T-helper 9 cell (primary cell): Measurements from ENCODE around the gene RGR.
A peak's percentile ranks its signal among the peaks of the same experiment; 100 is the strongest.

Experiments used
- DNase-seq: peaks from one replicate; pipeline ENCODE4 v3.0.0-alpha.2; 2020

RGR gene

DNA sequence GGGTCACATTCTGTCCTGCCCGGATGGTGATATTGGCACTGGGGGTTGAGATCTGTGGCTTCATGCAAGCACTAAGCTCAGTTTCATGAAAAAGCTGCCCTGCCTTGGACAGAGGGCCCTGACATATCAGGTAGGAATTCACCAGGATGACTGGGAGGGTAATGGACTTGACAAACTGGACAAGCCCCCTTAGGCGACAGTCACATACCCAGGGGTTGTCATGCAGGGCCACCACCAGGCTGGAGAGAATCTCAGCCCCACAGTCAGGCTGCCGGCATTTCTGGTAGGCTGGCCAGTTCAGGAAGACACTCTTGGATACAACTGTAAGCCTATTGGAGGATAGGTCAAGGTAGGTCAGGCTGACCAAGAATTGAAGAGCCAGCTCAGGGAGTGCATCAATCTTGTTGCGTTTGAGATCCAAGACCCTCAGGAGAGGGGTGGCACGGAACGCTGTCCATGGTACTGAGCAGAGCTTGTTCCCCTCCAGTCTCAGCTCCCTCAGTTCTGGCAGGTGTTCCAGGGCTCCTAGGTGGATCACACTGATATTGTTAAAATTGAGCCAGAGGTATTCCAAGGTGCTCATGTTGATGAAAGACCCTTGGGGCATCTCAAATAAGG, 20.3 kb upstream of the RGR start:
- no peak for DNase-seq

DNA sequence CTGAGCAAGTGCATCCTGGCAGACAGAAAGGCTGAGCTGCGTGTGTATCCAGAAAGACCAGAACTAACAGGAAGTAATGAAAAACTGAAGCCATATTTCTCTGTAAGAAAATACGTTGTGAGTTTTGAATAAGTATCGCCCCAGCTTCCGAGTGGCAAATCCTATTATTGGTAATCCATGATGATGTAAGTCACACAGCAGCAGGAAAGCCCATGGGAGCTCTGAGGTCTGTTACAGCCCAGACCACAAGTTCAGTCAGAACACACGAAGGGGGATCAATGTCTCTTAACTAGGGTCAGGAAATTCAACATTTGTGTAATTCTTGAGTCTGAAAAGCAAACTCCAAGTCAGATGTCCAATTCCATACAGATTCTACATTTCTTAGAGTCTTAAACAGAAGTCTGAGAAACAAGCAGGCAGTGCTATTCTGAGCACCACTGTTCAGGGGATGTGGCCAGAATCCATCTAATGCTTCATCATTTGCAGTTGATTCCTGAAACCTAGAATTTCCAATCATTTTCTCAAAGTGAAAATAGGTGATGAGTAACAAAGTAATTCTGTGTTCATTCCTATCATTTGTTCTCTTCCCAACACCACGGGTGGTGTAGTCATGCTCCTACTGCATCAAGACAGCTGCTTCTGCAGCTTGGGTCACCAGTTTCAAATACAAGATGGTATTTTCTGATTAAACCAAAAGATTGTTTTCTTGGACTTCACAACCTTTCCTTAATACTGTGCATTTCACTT, 19.3 kb upstream of the RGR start, which contains the start of gene LRIT2:
TSS of gene LRIT2 (minus strand) at position 118 of the 747 bp plus-strand sequence. CDS start at position 94, 24 bp downstream.
- DNase-seq: no peak

DNA sequence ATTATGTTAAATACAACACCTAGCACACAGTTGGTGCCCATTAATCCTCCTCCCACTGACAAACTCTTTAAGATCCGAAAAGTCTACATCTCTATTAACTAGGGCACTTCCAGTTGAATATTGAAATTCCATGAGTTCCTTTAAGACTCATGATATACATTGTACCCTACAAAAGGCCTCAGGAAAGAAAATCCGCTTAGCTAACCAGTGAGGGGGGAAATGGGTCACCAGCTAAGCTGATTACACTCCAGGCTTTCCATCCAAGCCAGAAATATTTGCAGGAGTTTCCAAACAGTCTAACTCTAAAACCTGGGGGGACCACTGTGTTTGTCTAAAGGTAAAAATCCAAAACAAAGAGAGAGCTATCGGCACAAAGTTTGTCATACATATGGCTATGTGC, 18.2 kb upstream of the RGR start:
- no peak for DNase-seq

DNA sequence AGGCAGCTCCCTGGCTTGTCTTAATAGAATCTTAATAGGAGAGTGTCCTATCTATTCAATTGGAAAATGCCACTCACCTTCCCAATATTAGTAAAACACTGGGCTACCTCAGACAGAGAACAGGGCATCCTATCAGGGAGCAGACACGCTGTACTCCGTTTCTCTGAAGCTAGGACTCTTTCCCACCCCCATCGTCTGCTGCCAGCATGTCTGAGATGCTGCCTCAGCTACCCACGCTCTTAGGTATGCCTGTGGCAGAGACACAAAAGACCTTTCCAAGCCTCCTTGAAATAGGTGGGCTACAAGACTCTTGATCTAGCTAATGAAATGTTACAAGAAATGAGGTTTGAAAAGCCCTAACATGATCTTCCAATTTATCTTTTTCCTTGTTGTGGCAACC, 17.0 kb upstream of the RGR start:
- no peak for DNase-seq

DNA sequence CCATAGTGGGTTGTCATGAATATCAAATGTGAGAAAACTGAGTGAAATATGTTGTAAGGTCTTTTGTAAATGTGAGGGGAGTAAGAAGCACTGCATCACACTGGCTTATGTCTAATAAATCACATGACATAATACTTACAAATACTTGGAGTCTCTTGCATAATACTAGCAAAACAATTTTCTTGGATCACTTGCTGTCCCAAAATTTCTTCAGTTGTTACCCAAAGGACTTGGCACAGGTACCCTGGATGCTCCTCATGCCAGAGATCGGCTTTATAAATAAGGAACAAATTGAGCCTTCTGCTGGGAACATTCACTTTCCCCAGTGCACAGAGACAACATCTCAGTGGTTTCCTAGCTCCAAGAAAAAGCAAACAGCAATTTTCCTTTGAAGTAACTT, 14.5 kb upstream of the RGR start:
- no peak for DNase-seq

DNA sequence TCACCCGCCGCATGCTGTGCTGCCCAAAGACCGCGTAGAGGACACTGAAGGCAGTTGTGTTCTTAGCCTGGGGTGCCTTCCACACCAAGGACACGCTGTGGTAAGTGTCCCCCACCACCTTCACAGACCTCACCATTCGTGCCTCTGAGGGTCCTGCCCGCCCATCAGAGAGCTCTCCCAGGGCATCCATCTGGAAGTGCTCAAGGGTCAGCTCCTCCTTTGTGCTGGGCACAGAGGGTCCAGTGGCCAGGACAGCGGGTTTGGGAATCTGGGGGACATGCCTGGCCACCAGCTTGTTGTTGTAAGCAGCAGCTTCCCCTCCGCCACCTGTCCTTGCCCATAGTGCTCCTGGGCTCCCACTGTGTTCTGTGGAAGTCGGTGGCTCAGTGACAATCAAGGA, 12.5 kb upstream of the RGR start:
- no peak for DNase-seq

DNA sequence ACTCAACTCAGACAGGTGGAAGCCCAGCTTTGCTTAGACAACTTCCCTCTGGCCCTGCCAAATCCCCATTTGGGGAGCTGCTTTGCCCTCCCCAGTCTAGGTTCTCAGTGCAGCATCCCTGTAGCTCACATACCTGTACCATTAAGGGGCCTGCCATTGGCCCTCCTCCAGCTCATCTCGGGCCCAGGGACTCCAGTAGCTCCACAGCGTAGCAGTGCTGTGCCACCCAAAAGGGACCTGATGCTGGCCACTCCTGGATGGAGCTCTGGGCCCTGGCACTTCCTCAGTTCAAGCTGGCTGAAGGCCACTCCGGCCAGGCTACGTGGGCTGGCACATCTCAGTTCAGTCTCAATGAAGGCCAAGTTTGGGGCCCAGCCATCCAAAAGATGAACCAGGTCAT, 10.9 kb upstream of the RGR start:
- no peak for DNase-seq

DNA sequence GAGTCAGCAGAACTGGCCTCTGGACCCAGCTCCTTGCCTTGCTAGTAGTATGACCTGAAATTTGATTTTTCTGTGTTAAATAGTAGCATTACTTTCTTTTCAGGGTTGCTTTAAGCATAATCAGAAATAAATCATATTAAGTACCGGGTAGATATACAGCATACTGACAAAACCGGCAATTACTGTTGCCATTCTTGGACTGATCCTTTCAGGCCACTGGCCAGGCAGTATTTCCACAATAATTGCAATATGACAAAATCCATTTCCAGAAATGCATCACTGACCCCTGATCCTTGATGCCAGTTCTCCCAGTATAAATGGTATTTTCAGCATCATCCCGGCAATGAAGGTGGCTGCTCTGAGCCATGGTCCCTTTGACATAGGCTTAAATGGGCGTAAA, 10.4 kb upstream of the RGR start:
- no peak for DNase-seq

DNA sequence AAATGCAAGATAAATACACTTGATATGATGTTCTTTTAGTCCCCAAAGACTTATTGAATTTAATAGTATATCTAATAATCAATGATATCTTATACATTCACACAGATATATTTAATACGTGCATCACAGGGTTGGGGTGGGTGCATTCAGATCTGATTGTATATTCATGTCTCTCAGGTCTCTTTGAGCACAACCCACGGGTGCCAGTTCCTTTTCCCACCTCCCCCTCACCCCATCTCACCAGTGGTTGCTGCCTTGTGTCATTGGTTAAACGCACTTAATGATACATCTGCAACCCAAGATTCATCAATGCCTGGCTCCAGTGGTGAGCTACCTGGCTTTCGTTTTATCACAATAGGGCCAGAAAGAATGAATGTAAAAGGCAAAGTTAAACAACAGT, 9.8 kb upstream of the RGR start:
- DNase-seq: no peak

DNA sequence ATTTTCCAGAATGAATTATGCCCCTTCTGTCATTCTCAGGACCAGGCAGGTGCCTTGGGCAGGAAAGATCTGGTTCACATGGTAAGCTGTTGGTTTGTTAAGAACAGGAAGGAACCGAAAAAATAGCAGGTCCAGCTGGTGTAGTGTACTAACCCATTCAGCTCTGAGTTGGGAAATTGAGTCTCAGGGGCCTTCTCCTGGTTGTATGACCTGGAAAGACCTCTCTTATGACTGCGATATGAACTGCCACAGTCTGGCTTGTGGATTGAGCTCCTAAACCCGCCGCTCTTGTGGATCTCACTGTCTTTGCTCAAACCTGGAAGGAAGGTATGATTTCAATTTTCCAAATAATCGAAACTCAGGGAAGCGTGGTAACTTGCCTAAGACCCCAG, 8.1 kb upstream of the RGR start:
- no peak for DNase-seq

DNA sequence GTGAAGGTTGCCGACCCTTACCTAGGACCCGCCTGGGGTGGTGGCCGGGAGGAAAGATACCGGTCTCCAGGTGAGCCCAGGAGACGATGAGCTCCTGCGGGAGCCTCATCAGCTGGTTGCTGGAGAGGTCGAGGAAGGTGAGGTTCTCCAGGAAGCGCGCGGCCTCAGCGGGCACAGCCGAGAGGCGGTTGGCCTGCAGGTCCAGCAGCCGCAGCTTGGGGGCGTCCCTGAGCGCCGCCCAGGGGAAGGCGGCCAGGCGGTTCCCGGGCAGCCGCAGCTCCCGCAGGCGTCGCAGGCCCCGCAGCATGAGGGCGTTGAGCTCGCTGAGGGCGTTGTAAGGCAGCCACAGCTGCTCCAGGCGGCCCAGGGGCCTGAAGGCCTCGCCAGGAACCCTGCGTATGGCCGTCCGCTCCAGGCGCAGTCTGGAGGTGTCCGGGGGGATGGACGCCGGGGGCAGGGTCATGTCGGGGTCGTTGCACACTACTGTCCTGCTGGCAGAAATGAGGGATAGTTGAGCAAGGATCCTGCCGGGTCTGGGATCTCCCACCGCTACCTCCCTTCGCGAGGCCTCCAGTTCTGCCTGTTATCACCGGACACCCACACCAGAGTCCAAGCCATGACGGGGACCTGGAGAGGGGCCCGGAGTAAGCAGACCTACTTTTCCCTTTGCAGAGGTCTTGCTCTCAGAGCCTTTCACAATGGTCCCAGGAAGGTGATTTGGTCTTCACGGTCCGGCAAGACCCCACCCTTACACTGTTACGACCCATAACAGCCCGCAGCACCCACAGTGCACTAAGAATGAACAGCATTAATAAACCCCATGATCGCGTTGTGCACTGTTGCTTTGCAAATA, 7.4 kb upstream of the RGR start:
- DNase-seq: no peak

DNA sequence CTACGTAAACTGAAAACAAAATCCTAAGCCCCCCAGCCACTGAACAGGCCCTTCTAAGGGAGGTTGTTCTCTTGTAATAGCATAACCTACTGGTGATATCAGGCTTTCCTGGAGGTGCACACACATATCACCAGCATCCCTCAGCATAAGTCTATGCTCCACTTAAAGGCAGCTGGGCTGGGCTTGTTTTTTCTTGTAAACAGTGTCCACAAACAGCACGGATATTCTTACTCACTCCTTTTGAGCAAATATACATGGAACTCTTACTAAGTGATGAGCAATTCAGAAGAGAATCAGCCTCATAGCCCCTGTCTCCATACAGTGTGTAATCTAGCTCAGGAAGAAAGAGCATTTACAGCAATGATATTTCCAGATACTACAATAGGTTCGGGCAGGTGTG, 5.9 kb upstream of the RGR start:
- no peak for DNase-seq

DNA sequence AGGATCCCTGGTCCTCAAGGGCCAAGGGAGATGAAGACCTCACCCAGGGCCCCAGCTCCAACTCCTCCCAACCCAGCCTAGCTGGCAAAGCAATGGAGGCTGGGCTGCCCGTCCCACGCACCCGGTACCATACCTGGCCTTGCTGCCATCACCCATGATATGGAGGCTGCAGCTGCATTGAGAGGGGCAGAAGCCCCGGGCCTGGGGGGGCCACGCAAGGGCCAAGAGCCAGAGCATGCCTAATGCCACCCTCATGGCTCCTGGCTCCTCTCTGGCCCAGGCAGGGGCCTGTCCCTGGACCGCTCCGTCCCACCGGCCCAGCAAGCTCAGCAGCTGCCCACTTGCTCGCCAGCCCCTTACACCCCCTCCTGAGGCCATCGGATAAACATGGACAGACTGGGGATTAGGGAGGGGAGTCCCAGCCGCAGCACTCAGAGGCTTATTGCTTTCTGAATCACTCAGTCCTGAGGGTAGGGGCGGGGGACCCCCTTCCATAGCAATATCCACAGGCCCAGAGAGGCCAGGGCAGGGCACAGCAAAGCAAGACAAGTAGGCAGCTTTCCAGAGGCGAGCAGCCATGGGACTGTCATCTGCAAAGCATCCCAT, 3.6 kb upstream of the RGR start, which contains the start of gene LRIT1:
TSS of gene LRIT1 (minus strand) at position 362 of the 606 bp plus-strand sequence. CDS start at position 255, 107 bp downstream.
- DNase-seq: no peak

DNA sequence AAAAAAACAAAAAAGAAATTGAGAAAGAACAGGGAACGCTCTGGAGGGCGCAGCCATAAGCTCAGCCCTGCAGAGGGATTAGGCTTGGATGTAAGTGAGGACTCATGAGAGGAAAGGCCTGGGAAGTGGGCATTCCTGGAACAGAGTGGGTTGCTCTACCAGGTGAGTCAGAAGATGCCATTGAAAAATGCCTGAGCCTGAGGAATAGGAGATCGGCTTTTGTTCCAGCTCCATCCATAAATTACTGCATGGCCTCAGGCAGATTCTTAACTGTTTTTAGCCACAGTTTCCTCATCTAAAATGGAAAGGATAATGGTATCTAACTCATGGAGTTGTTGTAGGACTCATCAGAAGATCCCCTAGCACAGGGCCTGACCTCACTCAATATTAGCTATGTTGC, 1.1 kb upstream of the RGR start:
- no peak for DNase-seq

DNA sequence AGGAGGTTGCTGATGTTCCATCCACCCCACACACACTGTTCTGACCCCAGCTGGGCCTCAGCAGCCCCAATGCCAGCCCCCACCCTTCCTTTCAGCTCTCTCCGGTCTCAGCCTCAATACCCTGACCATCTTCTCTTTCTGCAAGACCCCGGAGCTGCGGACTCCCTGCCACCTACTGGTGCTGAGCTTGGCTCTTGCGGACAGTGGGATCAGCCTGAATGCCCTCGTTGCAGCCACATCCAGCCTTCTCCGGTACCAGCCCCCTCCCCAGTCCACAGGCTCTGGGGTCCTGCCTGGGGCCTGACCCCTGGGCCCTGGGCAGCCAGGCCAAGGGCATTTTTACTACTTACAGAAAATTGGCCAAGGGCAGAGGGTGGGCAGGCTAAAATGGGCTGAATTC, 2.6 kb downstream of the RGR start:
- no peak for DNase-seq

DNA sequence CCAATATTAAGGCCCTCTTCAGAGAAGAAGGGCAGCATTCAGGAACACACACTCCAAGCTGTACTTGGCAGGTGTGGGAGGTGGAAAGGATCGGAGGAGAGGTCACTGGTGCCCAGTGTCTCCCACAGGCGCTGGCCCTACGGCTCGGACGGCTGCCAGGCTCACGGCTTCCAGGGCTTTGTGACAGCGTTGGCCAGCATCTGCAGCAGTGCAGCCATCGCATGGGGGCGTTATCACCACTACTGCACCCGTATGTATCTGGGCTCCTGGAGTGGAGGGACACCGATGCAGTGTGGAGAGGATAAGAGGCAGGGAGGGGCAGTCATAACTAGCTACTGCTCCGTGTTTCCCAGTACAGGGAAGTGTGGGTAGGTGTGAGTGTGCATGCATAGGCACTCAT, 3.9 kb downstream of the RGR start:
- DNase-seq: no peak

DNA sequence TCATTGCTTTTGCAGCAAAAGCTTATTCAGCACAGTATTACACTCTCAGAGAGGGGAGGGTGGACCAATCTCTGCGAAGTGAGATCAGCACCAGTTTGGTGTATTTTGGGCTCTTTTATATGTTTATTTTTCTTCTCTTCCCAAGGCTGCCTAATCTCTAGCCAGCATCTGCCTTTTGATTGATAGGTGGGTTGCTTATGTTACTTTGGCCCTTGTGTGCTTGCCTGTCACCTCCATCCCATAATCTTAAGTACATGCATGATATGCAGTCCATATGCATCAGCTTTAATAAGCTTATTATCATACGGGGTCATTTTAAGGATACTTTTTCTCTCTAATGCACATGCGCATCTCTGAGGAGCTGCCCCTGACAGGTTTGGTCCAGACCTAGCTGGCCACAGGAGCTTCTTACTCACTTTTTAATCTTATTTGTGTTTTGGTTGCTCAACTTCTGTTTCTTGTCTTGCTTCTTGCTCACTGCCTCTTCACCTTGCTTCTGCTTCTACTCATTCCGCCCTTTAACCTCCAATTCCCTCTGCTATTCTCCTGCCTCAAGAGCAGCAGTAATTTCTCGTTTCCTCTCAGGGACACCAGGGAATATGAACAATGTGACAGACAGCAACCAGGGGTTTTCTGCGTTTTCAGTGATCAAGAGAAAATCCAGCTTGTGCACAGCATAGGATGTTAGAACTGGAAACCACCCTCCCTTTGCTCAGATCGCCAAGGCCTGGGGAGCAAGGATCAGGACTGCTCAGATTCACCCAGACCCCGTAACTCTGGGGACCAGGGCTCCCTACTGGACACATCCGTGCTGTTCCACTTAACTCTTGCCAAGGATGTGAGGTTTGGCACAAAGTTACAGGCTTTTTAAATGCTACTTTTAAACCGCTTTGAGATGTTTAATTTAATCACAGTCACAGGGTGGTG, 10.0 kb downstream of the RGR start:
- no peak for DNase-seq

DNA sequence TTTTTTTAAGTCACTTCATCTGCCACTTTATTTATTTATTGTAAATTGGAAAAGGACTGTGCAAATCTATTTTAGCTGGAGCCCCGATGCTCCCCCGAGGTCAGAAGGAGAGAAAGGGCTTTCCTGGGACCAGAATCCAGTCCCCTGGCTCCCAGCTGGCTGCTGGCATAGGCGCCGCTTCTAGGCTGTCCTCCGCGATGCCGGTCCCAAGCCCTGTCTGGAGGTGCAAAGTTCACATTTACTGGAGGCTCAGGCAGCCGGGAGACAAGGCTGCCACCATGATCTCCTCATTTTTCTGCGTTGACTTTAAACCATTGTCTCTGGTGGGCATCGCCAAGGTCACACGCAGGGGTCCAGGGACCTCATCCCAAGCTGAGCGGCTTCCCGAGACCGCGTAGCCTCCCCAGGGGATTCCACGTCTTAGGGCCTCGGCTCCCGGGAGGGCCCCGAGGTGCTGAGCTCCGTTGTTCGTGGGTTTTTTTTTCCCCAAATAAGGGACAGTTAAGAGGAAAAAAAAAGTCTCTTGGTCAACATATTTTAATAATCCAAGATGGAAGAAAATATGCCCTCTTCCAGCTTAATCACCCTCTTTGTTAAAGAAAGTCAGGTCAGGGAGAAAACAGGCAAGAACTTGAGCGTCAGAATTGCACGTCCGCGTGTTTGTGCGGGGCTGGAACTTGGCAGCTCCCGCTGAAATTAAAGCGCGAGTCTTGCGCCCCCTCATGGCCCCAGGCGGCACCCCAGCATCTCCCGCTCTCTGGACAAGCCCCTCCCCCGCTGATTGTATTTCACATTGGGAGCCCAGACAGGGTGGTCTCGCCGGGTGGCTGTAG, 11.9 kb downstream of the RGR start:
- DNase-seq: peak; percentile 10

DNA sequence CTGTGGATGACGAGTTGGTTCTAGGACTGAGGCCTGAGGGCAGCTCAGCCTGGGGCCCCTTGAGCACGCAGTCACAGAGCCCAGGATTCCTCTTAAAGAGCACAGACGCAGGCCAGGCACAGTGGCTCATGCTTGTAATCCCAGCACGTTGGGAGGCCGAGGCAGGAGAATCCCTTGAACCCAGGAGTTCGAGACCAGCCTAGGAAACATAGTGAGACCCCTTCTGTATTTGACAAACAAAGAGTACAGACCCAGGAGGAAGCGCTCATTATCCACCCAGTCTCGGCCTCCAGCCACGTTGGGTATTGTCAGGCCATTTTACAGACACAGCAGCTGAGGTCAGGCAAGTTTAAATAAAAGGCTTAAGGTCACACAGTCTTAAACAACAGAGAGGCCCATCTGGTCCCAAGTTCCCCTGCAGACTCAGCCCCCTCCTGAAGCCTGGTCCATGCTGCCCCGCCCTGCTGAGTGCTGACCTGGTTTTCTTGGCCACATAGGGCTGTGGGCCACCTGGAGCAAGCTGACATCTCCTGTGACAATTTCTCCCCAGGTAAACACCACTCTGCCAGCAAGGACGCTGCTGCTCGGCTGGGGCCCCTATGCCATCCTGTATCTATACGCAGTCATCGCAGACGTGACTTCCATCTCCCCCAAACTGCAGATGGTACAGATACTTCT, 12.6 kb downstream of the RGR start:
- no peak for DNase-seq

DNA sequence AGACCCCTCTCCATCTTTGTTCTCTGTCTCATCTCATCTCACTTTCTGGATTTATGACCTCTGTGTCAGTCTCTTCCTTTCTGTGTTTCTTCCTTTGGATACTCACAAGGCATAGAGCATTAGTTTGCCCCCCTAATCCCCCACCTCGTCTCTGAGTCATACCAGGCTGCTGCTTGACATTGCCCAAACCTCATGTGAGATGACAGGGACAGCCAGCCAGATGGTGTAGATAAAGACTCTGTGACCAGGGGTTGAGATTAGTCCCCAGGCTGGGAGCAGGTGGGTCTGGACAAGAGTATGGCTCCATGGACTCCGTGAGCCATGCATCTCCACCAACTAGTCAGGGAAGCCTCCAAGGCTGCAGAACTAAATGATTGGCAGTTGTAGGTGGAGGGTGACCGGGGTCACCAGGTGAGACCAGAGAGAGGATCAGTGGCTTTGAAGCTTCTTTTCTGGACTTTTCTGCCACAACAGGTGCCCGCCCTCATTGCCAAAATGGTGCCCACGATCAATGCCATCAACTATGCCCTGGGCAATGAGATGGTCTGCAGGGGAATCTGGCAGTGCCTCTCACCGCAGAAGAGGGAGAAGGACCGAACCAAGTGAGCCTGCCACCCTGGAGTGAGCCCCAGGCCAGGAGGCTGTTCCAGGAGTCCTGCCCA, 13.3 kb downstream of the RGR start:
- no peak for DNase-seq
